Measurements from ENCODE around the gene MRPL53.
"Not testable (repeated sequence)": the region's sequence is repeated elsewhere in the genome, so short reads cannot be mapped to it uniquely, and the experiment has no call there.

Gene MRPL53

DNA sequence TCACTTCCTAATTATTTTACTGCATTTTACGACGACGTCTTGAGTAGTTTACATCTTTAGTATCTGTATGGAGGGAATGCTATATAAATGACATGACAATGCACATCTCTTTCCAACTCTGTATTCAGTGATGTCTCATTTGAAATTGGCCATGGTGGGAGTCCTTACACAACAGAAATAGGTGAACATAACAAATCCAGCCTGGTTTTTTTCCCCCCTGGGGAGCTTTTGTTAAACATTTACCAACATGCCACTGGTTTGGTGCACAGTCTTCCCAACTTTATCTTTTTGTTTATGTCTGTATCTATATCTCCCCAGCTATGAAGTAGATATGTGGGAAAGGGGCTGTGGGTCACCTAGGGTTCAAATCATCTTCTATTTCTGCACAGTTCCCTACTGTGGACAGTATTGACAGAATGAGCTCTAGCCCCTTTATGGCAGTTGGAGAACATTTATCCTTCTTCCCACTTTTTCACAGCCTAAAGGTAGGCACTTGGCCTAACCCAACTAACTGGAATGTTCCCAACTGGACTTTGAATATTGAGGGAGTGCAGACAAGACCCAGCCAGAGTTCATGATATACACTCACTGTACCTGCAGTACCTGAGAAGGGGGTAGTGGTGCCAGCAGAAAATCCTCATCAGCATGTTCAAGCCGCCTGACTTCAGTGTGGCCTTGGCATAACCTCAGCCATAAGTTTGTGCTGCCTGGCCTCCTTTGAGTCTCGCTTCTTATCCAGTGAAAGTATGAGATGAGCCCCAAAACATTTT, 25.1 kb downstream of the MRPL53 start:
- no peak for DNase-seq

DNA sequence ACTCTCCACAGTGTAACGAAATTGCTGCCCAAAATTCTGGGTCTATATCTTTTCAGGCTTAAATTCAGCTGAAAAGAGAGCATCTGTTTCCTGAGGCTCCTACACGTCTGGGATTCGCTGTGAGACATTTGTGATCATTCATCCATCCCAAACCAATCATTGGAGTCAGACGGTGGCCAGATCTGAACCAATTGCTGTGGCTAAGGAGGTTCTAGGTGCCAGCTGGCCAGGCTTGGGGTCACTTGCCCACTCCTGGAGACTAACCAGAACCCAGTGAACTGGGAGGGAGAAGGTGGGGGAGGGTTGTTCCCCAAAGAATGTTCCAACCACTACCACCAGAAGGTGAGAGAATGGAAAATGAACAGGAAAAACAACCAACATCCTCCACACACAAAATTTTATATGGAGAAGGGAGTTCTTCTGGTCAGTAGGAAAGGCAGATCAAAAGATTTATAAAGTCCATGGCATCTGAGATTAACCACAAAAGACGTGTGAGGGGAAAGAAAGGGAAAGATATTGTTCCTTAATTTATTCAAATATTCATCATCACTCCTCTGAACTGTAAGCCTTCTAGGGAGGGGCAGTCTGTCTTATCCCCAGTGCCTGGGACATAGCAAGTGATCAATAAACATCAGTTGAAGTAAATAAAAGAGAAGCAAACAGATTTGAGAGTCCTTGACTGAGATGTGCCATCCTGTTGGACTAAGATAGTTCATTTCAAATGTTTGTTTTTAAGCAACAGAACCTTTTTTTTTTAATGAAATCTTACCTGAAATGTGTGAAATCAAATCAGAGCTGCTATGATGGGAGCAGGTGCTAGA, 27.8 kb downstream of the MRPL53 start:
- DNase-seq = no peak

DNA sequence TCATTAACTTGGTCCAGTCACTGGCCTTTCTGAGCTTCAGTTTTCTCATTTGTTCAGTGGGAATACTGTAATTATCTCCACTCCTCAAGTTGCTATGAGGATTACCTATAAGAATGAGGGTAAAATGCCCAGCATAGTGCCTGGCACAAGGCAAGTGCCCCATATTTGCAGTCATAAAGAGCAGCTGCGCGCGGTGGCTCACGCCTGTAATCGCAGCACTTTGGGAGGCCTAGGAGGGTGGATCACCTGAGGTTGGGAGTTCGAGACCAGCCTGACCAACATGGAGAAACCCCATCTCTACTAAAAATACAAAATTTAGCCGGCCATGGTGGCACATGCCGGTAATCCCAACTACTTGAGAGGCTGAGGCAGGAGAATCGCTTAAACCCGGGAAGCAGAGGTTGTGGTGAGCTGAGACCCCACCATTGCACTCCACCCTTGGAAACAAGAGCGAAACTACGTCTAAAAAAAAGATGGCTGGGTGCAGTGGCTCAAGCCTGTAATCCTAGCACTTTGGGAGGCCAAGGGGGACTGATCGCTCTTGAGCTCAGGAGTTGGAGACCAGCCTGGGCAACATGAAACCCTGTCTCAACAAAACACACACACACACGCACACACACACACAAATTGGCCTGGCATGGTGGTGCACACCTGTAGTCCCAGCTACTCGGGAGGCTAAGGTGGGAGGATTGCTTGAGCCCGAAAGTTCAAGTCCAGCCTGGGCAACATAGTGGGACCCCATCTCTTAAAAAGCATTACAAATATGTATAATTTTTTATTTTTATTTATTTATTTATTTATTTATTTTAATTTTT, 29.8 kb downstream of the MRPL53 start:
- not testable (repeated sequence) for DNase-seq

DNA sequence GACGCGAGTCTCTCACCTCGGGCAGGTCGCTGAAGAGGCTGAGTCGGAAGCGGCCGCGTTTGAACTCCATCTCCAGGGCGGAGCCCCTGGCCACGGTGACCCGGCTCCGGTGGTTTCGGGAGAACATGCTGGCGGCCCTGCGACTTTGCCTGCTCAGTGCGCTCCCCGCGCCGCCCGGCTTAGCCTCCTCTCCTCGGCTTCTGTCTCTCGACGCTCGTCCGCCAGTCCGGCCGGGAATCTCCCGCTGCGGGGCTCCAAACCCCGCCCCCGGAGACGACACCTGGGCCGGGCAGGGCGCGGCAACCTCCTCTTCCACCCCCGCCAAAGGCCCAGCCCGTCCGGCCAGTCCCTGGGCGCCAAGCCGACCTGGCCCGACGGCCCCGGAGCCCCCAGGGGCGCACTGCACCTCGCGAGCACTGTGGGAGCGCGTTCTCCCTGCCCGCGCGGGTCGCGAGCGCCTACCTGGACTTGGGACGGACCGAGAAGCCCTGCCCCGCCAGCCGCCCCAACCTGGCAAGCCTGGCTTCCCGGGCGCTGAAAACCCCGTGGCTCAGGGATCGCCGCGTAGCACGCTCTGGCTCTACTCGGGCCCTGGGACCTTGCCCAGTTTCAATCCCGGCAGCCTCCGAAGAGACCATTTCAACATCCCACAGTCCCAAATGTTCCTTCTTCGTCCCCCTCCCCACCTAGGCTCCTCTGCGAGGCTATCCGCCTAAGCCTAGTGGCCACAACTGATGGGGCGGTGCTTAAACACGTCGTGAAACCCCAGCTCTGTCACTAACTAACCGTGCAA, 30.6 kb downstream of the MRPL53 start, which contains the start of gene RTKN:
TSS of gene RTKN (minus strand) at position 248 of the 793 bp plus-strand sequence. CDS start at position 127, 121 bp downstream.
- no peak for DNase-seq

DNA sequence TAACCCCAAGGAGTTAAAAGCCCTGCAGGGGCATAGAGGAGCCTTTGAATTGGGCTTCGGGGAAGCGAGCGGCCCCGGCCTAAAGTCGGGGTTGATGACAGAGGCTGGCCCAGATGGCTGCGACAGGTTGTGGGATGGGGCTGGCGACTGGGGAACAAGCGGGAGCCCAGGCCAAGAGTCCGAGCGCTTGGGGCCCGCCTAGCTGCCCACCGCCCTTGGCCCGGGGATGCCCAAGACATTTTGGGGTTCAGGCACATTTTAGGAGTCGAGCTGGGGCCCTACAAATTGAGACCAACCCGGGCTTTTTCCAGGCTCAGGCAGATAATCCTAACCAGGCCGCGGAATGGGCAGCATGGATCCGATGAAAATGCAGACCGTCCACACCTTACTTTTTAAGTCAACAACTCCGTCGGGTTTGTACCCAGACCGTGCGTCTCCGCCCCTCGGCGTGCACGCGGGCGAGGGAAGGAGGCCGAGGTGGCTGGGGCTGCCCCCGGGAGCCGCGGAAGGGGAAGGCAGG, 31.2 kb downstream of the MRPL53 start:
- no peak for DNase-seq

DNA sequence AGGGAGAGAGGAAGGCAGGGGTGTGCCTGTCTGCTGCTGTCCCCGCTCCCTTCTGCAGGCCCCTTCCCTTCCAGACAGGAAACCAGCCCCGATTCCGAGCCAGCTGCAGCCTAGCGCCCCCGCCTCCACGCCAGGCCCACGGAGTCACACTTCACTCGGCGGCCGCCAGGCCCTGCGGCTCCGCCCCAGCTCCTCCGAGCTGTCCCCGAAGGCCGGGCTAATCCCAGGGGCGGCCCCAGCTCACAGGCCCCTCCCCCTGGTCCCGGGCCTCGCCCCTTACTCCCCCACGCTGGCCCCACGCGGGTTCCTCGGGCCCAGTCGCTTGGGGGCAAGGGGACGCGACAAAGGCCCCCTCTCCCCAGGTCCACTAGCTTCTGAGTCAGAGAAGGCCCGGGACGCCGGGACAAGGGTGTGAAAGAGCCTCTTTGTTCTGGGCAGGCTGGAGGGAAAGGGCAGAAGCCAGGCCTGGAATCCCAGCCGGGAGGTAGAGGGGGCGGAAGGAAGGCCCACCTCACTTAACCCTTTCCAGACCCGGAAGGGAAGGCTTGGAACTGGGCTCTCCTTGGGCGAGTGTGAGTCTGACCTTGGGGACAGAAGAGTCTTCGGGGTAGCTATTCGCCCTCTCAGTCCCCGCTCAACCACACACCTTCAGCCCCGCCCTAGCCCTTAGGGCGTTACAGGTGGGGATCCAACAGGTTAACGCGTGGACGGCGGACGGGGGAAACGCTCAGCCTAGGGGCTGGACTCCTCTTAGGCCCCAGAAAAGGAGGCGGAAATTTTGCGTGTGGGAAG, 31.9 kb downstream of the MRPL53 start:
- DNase-seq = peak; percentile 31

DNA sequence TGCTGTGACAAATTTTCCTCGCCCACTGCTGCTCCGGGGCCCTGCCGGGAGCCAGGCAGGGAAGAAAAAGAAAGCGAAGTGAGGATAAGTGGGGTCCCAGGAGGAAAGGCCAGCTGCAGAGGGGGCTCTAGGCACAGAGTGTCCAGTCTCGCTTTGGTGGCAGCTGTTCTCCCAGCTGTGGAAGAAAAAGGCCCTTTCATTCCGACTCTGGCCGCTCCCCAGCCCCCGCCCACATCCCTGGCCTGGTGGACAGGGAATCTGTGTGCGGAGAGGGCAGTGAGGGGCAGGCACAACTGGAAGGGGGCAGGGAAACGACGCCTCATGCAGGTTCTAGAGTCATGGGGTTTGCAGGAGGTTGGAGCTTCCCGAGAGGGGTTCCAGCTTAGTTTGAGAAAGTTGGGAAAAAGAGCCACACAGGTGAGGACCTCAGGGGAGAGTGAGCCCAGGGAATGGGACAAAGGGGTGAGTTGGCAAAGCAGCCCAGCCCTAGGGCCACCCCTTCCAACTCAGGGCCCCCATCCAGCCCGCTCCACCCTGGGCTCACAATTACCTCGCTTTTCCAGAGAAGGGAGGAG, 32.6 kb downstream of the MRPL53 start:
- DNase-seq = no peak

DNA sequence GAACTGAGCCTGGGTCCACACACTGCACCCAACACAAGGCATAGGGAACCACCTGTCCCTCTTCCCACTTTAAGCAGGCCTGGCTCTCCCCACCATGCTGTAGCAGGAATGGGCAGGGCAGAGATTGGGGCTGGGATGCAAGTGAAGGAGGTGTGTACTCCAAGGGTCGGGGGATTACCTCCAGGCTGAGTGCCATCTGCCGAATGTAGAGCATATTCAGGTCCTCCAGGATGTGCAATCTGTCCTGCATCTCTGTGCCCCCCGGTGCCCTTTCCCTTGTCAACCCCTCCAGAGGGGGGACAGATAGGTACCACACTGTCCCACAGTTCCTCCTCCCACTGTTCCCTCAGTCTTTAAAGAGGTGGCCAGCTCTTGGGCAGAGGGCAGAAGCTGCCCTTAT, 33.1 kb downstream of the MRPL53 start:
- no peak for DNase-seq

DNA sequence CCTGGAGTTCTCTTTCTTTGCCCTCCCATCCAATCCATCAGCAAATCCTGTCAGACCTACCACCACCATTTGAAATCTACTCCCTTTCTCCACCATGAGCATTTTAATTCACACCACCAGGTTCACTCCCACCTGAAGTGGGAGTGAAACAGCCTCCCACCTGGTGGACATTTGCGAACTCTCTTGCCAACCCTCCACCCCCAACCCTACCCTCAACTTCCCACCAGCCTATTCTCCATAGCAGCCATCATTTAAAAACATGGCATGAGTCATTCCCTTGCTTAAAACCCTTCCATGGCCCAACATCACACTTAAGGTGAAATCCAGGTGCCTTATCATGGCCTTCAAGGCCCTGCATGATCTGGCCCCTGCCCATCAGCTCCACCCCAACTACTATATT, 34.2 kb downstream of the MRPL53 start:
- no peak for DNase-seq

DNA sequence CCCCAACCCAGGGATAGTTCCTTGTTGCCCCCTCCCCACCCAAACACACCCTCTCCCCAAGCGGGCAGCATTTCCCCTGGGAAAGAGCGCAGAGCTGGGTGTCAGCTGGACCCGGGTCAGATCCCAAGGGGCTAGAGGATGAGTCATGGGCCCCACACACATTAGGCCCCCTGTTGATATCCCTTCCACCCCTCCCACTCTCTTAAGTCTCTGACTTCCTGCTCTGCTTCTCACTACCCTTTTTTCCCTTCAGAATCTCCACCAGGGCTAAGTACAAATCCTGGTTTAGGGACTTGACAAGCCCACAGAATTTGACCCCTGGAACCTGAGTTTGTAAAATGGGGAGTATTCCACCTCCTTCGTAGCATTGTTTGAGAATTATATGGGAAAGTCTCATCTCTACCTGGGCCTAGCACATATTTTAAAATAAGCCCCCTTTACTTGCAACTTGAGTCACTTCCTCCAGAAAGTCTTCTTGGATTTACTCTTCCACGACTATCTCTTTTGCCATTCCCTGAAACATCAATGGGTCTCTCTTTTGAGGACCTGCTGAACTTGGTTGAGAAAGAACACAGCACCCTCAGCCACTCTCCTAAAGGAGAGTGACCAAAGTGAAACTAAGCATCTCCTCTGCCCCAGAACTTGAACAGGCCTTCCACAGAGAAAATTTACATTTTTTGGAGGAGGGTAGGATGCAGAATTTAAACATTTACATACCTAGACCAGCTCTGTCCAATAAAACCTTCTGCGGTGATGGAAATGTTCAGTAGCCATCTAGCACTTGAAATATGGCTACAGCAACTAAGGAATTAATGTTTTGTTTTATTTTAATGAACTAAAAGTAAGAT, 35.4 kb downstream of the MRPL53 start:
- no peak for DNase-seq

DNA sequence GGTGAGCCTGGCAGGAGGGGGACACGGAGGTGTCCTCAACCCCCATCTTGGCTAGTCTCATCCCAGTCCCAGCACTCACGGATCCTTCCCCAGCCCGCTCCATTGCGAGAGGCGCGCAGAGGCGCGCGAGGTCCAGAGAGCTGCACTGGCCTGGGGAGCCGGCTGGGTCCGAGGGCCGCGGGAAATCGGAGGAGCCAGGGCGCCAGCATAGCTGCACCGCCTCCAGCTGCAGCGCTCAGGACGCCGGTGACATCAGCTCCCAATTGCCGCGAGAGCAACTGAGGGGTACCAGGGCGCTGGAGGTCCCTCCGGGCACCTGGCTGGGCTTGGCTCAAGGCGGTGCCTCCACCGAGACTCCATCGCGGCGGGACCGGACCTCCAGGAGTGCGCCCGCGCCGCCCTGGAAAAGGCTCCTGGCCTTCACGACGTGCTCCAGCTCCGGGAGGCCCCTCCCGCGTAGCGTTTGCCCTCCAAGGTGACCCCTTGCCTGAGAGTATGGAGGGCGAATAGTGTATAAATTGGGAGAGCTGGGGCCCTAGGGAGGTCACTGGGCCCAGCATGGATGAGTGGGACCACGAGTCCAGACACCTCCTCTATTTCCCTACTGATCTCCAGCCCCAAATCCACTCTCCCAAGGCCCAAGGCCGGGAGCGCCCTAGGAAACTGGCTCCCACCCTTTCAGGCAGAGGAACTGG, 36.2 kb downstream of the MRPL53 start:
- DNase-seq = no peak

DNA sequence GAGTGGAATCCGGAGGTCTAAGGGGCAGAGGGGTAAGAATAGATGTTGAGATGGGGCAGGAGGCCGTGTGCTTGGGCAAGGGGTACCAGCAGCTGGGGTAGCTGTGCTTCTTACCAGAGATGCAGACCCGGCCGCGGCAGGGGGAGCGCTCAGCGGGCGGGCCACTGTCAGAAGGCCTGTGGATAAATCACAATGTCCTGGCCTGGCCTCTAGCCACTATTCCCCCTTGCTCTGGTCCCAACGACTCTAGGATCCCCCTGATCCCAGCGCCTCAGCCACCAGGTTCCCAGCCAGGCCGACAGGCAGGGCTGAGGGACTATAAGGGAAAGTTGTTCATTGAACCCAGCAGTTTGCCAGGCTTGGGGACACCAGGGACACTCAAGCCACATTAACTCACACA, 42.0 kb downstream of the MRPL53 start:
- no peak for DNase-seq

DNA sequence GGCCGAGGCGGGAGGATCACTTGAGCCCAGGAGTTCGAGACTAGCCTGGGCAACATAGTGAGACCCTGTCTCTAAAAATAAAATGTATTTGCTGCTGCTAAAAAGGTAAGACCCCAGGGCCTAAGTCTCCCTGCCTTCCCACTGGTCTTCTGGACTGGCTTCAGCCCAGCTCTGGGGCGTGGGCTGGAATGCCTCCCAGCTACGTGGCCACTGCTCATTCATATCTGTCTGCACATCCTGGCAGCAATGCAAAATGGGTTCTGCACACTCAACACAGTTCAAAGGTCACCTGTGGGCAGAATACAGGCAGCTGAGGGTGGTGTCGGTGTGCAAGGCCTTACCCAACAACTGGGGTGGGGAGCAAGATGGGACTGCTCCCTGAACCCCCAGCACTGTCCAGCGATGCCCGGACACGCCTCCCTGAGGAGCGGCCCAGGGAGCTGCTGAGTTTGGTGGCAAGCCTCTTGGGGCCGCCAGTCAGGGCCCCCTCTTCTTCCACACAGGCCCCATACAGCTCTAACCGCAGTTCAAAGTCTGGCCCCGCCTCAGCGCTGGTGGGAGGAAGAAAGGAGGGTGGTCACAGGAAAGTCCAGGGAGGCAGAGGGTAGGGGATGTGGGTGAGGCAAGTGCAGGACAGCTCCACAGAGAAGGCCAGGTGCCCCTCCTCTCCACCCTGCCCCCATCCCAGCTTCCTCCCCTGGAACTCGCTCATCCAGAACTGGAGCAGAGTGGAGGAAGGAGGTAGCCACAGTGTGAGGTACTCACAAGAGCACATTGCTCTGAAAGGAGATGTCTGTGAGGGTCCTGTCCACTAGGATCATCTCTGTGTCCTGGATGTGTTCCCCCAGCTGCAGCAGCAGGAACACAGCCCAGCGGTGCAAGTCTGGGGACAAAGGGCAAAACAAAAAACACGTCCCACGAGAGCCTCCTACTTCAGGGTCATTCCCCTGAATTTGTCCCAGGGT, 42.7 kb downstream of the MRPL53 start:
- no peak for DNase-seq

DNA sequence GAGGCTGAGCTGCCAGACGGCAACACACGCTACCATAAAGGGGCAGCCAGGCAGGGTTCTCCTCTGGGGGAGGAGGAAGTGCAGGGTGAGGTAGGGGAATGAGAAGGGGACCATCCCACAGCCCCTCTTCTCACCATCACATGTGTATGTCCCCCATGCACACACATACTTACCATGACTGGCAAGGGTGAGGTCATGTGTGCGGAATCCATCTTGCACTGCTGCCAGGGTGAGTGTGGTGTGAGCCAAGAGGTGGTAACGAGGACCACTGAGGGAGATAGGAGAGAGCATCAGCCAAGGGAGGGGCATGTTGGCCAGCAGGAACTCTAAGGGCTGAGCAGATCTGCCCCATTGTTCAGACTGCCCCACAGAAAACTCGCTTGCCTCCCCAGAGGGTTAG, 43.8 kb downstream of the MRPL53 start:
- no peak for DNase-seq

DNA sequence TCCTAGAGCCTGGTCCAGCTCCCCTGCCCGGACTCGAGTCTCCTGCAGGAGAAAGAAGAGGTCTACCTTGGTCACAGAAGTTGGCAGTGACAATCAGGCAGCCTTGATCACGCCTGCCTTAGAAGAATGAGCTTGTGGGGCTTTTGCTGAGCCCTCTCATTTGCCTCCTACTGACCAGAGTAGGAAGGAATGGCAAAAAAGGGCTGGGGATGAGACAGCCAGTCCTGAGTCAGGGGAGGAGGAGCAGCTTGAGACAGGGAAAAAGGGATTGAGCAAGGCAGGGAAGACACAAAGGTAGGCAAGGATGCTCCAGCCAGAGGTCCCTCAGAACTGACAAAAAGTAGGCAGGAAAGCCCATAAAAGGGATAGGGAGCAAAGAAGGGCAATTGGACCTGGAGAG, 44.9 kb downstream of the MRPL53 start:
- DNase-seq = no peak

DNA sequence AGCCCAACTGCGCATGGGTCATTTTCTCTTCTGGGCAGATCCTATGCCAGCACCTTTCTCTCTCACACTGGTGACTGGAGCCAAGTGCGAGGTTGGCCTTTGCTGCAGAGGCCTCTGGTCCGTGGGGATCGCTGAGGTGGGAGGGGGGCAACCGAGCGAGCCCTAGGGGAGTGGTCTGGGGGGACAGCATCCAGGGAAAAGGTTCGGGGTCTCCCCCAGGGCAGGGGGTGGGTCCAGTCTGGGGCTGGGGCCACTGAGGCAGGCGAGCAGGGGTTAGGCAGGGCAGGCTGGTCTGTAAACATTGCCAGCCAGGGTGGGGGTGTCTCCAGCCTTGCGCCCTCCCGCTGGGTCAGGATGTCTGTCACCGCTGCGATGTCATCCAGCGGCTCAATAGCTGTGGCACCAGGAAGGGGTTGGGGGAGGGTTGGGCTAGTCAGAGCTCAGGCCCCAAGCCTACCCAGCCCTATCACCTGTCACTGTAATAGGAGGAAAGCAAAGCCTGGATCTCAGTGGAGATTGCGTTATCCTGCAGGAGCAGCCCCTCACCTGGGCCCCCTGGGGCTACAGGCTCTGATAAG, 46.2 kb downstream of the MRPL53 start:
- no peak for DNase-seq

DNA sequence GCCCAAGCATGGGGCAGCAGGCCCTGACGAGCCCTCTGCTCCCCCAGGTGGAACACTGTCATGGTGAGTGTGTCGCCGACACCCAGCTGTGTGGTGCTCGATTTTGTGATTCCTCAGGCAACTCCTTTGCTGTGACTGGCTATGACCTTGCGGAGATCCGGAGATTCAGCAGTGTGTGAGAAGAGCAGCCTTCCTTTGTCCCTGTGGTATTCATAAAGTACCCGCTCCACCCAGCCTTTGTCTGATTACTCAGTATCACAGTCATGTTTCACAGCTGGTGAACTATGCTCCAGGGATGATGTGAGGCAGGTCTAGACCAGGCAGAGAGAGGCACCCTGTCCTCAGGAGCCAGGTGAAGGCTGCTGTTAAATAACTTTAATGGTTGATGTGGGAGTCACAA, 47.0 kb downstream of the MRPL53 start:
- DNase-seq = no peak

DNA sequence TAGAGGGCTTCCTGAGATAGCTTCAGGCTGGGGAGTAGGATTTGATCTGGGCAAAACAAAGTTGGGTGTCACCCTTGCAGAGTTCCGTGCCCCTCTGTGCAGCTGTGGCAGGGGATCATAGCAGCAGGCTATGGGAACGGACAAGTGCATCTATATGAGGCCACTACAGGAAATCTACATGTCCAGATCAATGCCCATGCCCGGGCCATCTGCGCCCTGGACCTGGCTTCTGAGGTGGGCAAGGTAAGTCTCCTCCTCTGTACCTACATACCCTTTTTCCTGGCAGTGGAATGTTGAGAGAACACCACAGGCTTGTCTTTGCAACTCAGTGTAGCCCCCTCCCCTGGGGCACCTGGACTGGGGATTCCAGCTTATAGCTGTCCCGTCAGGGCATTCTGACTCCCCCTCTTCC, 47.5 kb downstream of the MRPL53 start:
- no peak for DNase-seq
